ENCODE data around the gene TMEM129.

The TMEM129 gene

DNA sequence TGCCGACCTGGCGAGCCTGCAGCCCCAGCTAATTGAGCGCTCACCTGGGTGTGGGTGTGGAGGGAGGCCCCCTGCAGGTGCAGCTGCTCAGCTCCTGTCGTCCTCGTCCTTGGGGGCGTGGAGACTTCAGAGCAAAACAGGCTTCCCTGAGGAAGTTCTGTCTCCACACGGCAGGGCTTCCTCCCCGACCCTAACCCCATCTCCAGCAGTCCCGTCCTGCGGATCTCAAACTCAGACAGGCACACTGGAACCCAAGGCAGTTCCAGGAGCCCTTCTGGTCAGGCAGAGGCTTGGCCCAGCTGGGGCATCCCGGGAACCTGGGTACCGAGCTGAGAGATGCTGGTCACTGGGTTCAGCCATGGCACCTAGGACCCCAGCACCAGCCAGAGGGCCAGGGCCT is 24.6 kb upstream of the TMEM129 start:
- Histone ChIP-seq H3K9ac (ENCODE audit: low read length in 5 of 5) (no peak overlapping the region), H3K27me3 (ENCODE audit: control insufficient read depth in 5 of 5, insufficient read depth in 4 of 5, low read length in 5 of 5) (peaks cover 0 to 11% (median 5%) of the 10 kb centered on the region in 5 donors), H3K27ac (ENCODE audit: low read depth, low read length) (no peak overlapping the region), H3K9me3 (ENCODE audit: control insufficient read depth in 5 of 5, low read length in 5 of 5) (peaks cover 0 to 2% (median 0%) of the 10 kb centered on the region in 5 donors), H3K36me3 (ENCODE audit: control insufficient read depth in 5 of 5, insufficient read depth in 5 of 5, low read length in 5 of 5) (peaks cover 0 to 37% (median 24%) of the 10 kb centered on the region in 5 donors), H3K4me3 (ENCODE audit: low read depth in 1 of 5, low read length in 5 of 5) (no peak overlapping the region), H3K4me1 (ENCODE audit: control insufficient read depth in 5 of 5, insufficient read depth in 5 of 5, low read length in 5 of 5) (peaks cover 0 to 9% (median 6%) of the 10 kb centered on the region in 5 donors)

- H3K4me3 ChIP-seq (ENCODE audit: low read depth in 1 of 5, low read length in 5 of 5), result no peak overlapping the region
- peaks cover 0 to 14% (median 6%) of the 10 kb centered on the region in 5 donors for H3K4me1 ChIP-seq (ENCODE audit: control insufficient read depth in 5 of 5, insufficient read depth in 5 of 5, low read length in 5 of 5)
- no peak overlapping the region for H3K9ac ChIP-seq (ENCODE audit: low read length in 5 of 5)
- peaks cover 0 to 42% (median 26%) of the 10 kb centered on the region in 5 donors for H3K36me3 ChIP-seq (ENCODE audit: control insufficient read depth in 5 of 5, insufficient read depth in 5 of 5, low read length in 5 of 5)
- no peak overlapping the region for H3K27ac ChIP-seq (ENCODE audit: low read depth, low read length)
- H3K27me3 ChIP-seq (ENCODE audit: control insufficient read depth in 5 of 5, insufficient read depth in 4 of 5, low read length in 5 of 5), result peaks cover 0 to 11% (median 5%) of the 10 kb centered on the region in 5 donors
- peaks cover 0 to 2% (median 0%) of the 10 kb centered on the region in 5 donors for H3K9me3 ChIP-seq (ENCODE audit: control insufficient read depth in 5 of 5, low read length in 5 of 5)
These were observed 24.0 kb upstream of the TMEM129 start for GRCh38 chr4:1745165-1745564.

- peaks cover 0 to 17% (median 6%) of the 10 kb centered on the region in 5 donors for H3K4me1 ChIP-seq (ENCODE audit: control insufficient read depth in 5 of 5, insufficient read depth in 5 of 5, low read length in 5 of 5)
- peaks cover 0 to 47% (median 28%) of the 10 kb centered on the region in 5 donors for H3K36me3 ChIP-seq (ENCODE audit: control insufficient read depth in 5 of 5, insufficient read depth in 5 of 5, low read length in 5 of 5)
- H3K27ac ChIP-seq (ENCODE audit: low read depth, low read length), result no peak overlapping the region
- peaks cover 0 to 11% (median 3%) of the 10 kb centered on the region in 5 donors for H3K27me3 ChIP-seq (ENCODE audit: control insufficient read depth in 5 of 5, insufficient read depth in 4 of 5, low read length in 5 of 5)
- H3K9ac ChIP-seq (ENCODE audit: low read length in 5 of 5), result no peak overlapping the region
- no peak overlapping the region for H3K4me3 ChIP-seq (ENCODE audit: low read depth in 1 of 5, low read length in 5 of 5)
- peaks cover 0 to 2% (median 0%) of the 10 kb centered on the region in 5 donors for H3K9me3 ChIP-seq (ENCODE audit: control insufficient read depth in 5 of 5, low read length in 5 of 5)
These were observed 23.4 kb upstream of the TMEM129 start for GRCh38 chr4:1744552-1744951.

- peaks cover 0 to 17% (median 6%) of the 10 kb centered on the region in 5 donors for H3K4me1 ChIP-seq (ENCODE audit: control insufficient read depth in 5 of 5, insufficient read depth in 5 of 5, low read length in 5 of 5)
- no peak overlapping the region for H3K4me3 ChIP-seq (ENCODE audit: low read depth in 1 of 5, low read length in 5 of 5)
- H3K9me3 ChIP-seq (ENCODE audit: control insufficient read depth in 5 of 5, low read length in 5 of 5), result peaks cover 0 to 2% (median 0%) of the 10 kb centered on the region in 5 donors
- no peak overlapping the region for H3K27ac ChIP-seq (ENCODE audit: low read depth, low read length)
- H3K27me3 ChIP-seq (ENCODE audit: control insufficient read depth in 5 of 5, insufficient read depth in 4 of 5, low read length in 5 of 5), result peaks cover 0 to 11% (median 3%) of the 10 kb centered on the region in 5 donors
- no peak overlapping the region for H3K9ac ChIP-seq (ENCODE audit: low read length in 5 of 5)
- peaks cover 0 to 51% (median 28%) of the 10 kb centered on the region in 5 donors for H3K36me3 ChIP-seq (ENCODE audit: control insufficient read depth in 5 of 5, insufficient read depth in 5 of 5, low read length in 5 of 5)
These were observed 22.9 kb upstream of the TMEM129 start for GRCh38 chr4:1743975-1744374.

GRCh38 chr4:1743551-1743950 is 22.4 kb upstream of the TMEM129 start:
- Histone ChIP-seq H3K4me1 (ENCODE audit: control insufficient read depth in 5 of 5, insufficient read depth in 5 of 5, low read length in 5 of 5) (peaks cover 0 to 15% (median 4%) of the 10 kb centered on the region in 5 donors), H3K27ac (ENCODE audit: low read depth, low read length) (no peak overlapping the region), H3K4me3 (ENCODE audit: low read depth in 1 of 5, low read length in 5 of 5) (no peak overlapping the region), H3K9me3 (ENCODE audit: control insufficient read depth in 5 of 5, low read length in 5 of 5) (peaks cover 0 to 2% (median 2%) of the 10 kb centered on the region in 5 donors), H3K27me3 (ENCODE audit: control insufficient read depth in 5 of 5, insufficient read depth in 4 of 5, low read length in 5 of 5) (peaks cover 0 to 10% (median 3%) of the 10 kb centered on the region in 5 donors), H3K36me3 (ENCODE audit: control insufficient read depth in 5 of 5, insufficient read depth in 5 of 5, low read length in 5 of 5) (peaks cover 0 to 52% (median 28%) of the 10 kb centered on the region in 5 donors), H3K9ac (ENCODE audit: low read length in 5 of 5) (no peak overlapping the region)

GRCh38 chr4:1741208-1741607 is 20.1 kb upstream of the TMEM129 start:
- H3K9me3 ChIP-seq (ENCODE audit: control insufficient read depth in 5 of 5, low read length in 5 of 5), result peaks cover 4 to 14% (median 10%) of the 10 kb centered on the region in 5 donors
- H3K4me1 ChIP-seq (ENCODE audit: control insufficient read depth in 5 of 5, insufficient read depth in 5 of 5, low read length in 5 of 5), result peaks cover 0 to 11% (median 0%) of the 10 kb centered on the region in 5 donors
- H3K27me3 ChIP-seq (ENCODE audit: control insufficient read depth in 5 of 5, insufficient read depth in 4 of 5, low read length in 5 of 5), result no peaks in the 10 kb centered on the region
- no peak overlapping the region for H3K27ac ChIP-seq (ENCODE audit: low read depth, low read length)
- H3K9ac ChIP-seq (ENCODE audit: low read length in 5 of 5), result no peak overlapping the region
- H3K36me3 ChIP-seq (ENCODE audit: control insufficient read depth in 5 of 5, insufficient read depth in 5 of 5, low read length in 5 of 5), result peaks cover 0 to 75% (median 44%) of the 10 kb centered on the region in 5 donors
- H3K4me3 ChIP-seq (ENCODE audit: low read depth in 1 of 5, low read length in 5 of 5), result no peak overlapping the region

GRCh38 chr4:1740021-1740545 is 19.0 kb upstream of the TMEM129 start:
- peaks cover 0 to 83% (median 50%) of the 10 kb centered on the region in 5 donors for H3K36me3 ChIP-seq (ENCODE audit: control insufficient read depth in 5 of 5, insufficient read depth in 5 of 5, low read length in 5 of 5)
- no peak overlapping the region for H3K4me3 ChIP-seq (ENCODE audit: low read depth in 1 of 5, low read length in 5 of 5)
- H3K9ac ChIP-seq (ENCODE audit: low read length in 5 of 5), result no peak overlapping the region
- no peak overlapping the region for H3K27ac ChIP-seq (ENCODE audit: low read depth, low read length)
- peaks cover 0 to 11% (median 0%) of the 10 kb centered on the region in 5 donors for H3K4me1 ChIP-seq (ENCODE audit: control insufficient read depth in 5 of 5, insufficient read depth in 5 of 5, low read length in 5 of 5)
- H3K9me3 ChIP-seq (ENCODE audit: control insufficient read depth in 5 of 5, low read length in 5 of 5), result peaks cover 4 to 14% (median 10%) of the 10 kb centered on the region in 5 donors
- no peaks in the 10 kb centered on the region for H3K27me3 ChIP-seq (ENCODE audit: control insufficient read depth in 5 of 5, insufficient read depth in 4 of 5, low read length in 5 of 5)

- no peak overlapping the region for H3K9ac ChIP-seq (ENCODE audit: low read length in 5 of 5)
- H3K4me1 ChIP-seq (ENCODE audit: control insufficient read depth in 5 of 5, insufficient read depth in 5 of 5, low read length in 5 of 5), result peaks cover 0 to 11% (median 0%) of the 10 kb centered on the region in 5 donors
- peaks cover 0 to 82% (median 51%) of the 10 kb centered on the region in 5 donors for H3K36me3 ChIP-seq (ENCODE audit: control insufficient read depth in 5 of 5, insufficient read depth in 5 of 5, low read length in 5 of 5)
- no peak overlapping the region for H3K4me3 ChIP-seq (ENCODE audit: low read depth in 1 of 5, low read length in 5 of 5)
- H3K27ac ChIP-seq (ENCODE audit: low read depth, low read length), result no peak overlapping the region
- H3K9me3 ChIP-seq (ENCODE audit: control insufficient read depth in 5 of 5, low read length in 5 of 5), result peaks cover 4 to 14% (median 10%) of the 10 kb centered on the region in 5 donors
- no peaks in the 10 kb centered on the region for H3K27me3 ChIP-seq (ENCODE audit: control insufficient read depth in 5 of 5, insufficient read depth in 4 of 5, low read length in 5 of 5)
These were observed 18.2 kb upstream of the TMEM129 start for GRCh38 chr4:1739358-1739757.

GRCh38 chr4:1738410-1738809 is 17.3 kb upstream of the TMEM129 start:
- Histone ChIP-seq H3K9me3 (ENCODE audit: control insufficient read depth in 5 of 5, low read length in 5 of 5) (peaks cover 4 to 14% (median 10%) of the 10 kb centered on the region in 5 donors), H3K4me3 (ENCODE audit: low read depth in 1 of 5, low read length in 5 of 5) (no peak overlapping the region), H3K4me1 (ENCODE audit: control insufficient read depth in 5 of 5, insufficient read depth in 5 of 5, low read length in 5 of 5) (peaks cover 0 to 11% (median 0%) of the 10 kb centered on the region in 5 donors), H3K27ac (ENCODE audit: low read depth, low read length) (no peak overlapping the region), H3K27me3 (ENCODE audit: control insufficient read depth in 5 of 5, insufficient read depth in 4 of 5, low read length in 5 of 5) (no peaks in the 10 kb centered on the region), H3K36me3 (ENCODE audit: control insufficient read depth in 5 of 5, insufficient read depth in 5 of 5, low read length in 5 of 5) (peaks cover 0 to 76% (median 44%) of the 10 kb centered on the region in 5 donors), H3K9ac (ENCODE audit: low read length in 5 of 5) (no peak overlapping the region)

DNA sequence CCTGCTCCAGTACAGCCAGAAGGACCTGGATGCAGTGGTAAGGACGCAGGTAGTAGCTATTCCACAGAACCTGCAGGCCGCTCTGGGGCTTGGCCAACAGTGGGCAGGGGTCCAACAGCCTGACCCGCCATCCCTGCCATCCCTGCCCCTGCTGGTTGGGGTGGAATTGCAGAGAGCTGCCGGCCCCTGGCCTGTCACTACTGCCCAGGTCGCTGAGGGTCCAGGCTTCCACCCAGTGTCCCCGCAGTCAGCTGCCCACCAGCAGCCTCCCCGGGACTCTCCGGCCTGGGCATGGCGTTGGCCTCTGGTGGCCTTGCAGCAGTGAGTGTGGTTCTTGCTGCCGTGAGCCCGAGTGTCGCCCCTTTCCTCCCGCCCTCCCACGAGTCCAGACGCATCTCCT is 16.5 kb upstream of the TMEM129 start:
- no peaks in the 10 kb centered on the region for H3K27me3 ChIP-seq (ENCODE audit: control insufficient read depth in 5 of 5, insufficient read depth in 4 of 5, low read length in 5 of 5)
- peaks cover 0 to 11% (median 0%) of the 10 kb centered on the region in 5 donors for H3K4me1 ChIP-seq (ENCODE audit: control insufficient read depth in 5 of 5, insufficient read depth in 5 of 5, low read length in 5 of 5)
- H3K9ac ChIP-seq (ENCODE audit: low read length in 5 of 5), result no peak overlapping the region
- H3K4me3 ChIP-seq (ENCODE audit: low read depth in 1 of 5, low read length in 5 of 5), result no peak overlapping the region
- H3K27ac ChIP-seq (ENCODE audit: low read depth, low read length), result no peak overlapping the region
- H3K36me3 ChIP-seq (ENCODE audit: control insufficient read depth in 5 of 5, insufficient read depth in 5 of 5, low read length in 5 of 5), result peaks cover 0 to 78% (median 47%) of the 10 kb centered on the region in 5 donors
- peaks cover 4 to 14% (median 10%) of the 10 kb centered on the region in 5 donors for H3K9me3 ChIP-seq (ENCODE audit: control insufficient read depth in 5 of 5, low read length in 5 of 5)
